SK-N-SH (cell line): ENCODE measurements around the gene DISP2. TPM values are rescaled to one million over a fixed set of nuclear protein-coding genes. Genes with fewer than 3 reads are reported as not detected.
A peak's percentile ranks its signal among the peaks of the same experiment; 100 is the strongest.

Experiments used
- CTCF ChIA-PET: fragments of 300-600, 350-600 bp; formaldehyde crosslinking; extraction: SDS; loops from one replicate; lab custom pipeline; 2021; lab: Yijun Ruan, JAX
- POLR2A ChIA-PET: fragments of 350-600 bp; sonication (Branson Sonifier 250); formaldehyde crosslinking; extraction: SDS; loops from one replicate; lab custom pipeline; 2020; ENCODE audit warnings: antibody characterized with exemption, inconsistent platforms; lab: Yijun Ruan, JAX
- DNase-seq: peaks from one replicate; pipeline ENCODE4 v3.0.0; 2012
- H2AFZ ChIP-seq: fragments of 200-600 bp; sonication (generic); 2 replicates; pipeline ENCODE4 v1.8.1; 2016; ENCODE audit warnings: antibody characterized with exemption, mild to moderate bottlenecking, low read depth
- H3F3A ChIP-seq: fragments of 200-600 bp; sonication (generic); replicated peaks from 2 replicates; pipeline ENCODE3; 2016; ENCODE audit warnings: antibody characterized with exemption, mild to moderate bottlenecking; ENCODE audit not compliant: insufficient read depth
- H3K27ac ChIP-seq, 2 experiments: fragments of 200-500 bp in 1 of 2; fragments of 200-600 bp in 1 of 2; sonication (Bioruptor generic) in 1 of 2; sonication (generic), shearing (Covaris generic) in 1 of 2; 2 replicates each; pipeline versions ENCODE4 v1.5.1 to v1.6.1; 2014 to 2016; ENCODE audit warnings: low read depth in 2 of 2, inconsistent platforms in 1 of 2, low read length in 1 of 2, mild to moderate bottlenecking in 1 of 2, mixed read lengths in 1 of 2
- H3K27me3 ChIP-seq: fragments of 200-600 bp; sonication (generic), shearing (Covaris generic); 2 replicates; pipeline ENCODE4 v1.6.1; 2016; ENCODE audit warnings: mixed run types; ENCODE audit not compliant: insufficient read depth
- H3K36me3 ChIP-seq, 2 experiments: fragments of 200-500 bp in 1 of 2; fragments of 200-600 bp in 1 of 2; sonication (Bioruptor generic) in 1 of 2; sonication (generic) in 1 of 2; replicated peaks in 1 of 2; 2 replicates each; pipeline versions ENCODE3 to v1.5.1; 2014 to 2016; ENCODE audit warnings: low read length in 1 of 2, mild to moderate bottlenecking in 1 of 2; ENCODE audit not compliant: insufficient read depth in 2 of 2, control insufficient read depth in 1 of 2
- H3K4me1 ChIP-seq, 2 experiments: fragments of 200-500 bp in 1 of 2; fragments of 200-600 bp in 1 of 2; sonication (Bioruptor generic) in 1 of 2; sonication (generic), shearing (Covaris generic) in 1 of 2; 2 replicates each; pipeline versions ENCODE4 v1.5.1 to v1.6.1; 2014 to 2016; ENCODE audit warnings: low read depth in 1 of 2, low read length in 1 of 2, mixed run types in 1 of 2; ENCODE audit not compliant: insufficient read depth in 2 of 2, control insufficient read depth in 1 of 2
- H3K4me2 ChIP-seq: fragments of 200-600 bp; sonication (generic), shearing (Covaris generic); 2 replicates; pipeline ENCODE4 v1.6.1; 2017; ENCODE audit warnings: mixed run types
- H3K4me3 ChIP-seq, 2 experiments: fragments of 200-500 bp in 1 of 2; fragments of 200-600 bp in 1 of 2; sonication (Bioruptor generic) in 1 of 2; sonication (generic), shearing (Covaris generic) in 1 of 2; 2 replicates each; pipeline versions ENCODE4 v1.5.1 to v1.8.1; 2014 to 2016; ENCODE audit warnings: low read depth in 2 of 2, inconsistent platforms in 1 of 2, low read length in 1 of 2, mild to moderate bottlenecking in 1 of 2, mixed read lengths in 1 of 2, moderate library complexity in 1 of 2
- H3K79me2 ChIP-seq: fragments of 200-600 bp; sonication (generic); 2 replicates; pipeline ENCODE4 v1.8.1; 2017; ENCODE audit warnings: mild to moderate bottlenecking; ENCODE audit not compliant: insufficient read depth
- H3K9ac ChIP-seq: fragments of 200-600 bp; sonication (generic); 2 replicates; pipeline ENCODE4 v1.6.1; 2017; ENCODE audit warnings: mixed run types
- H3K9me2 ChIP-seq: fragments of 200-600 bp; sonication (generic); 2 replicates; pipeline ENCODE4 v1.6.1; 2017; ENCODE audit warnings: mixed run types
- H3K9me3 ChIP-seq: fragments of 200-600 bp; sonication (generic); 2 replicates; pipeline ENCODE4 v1.6.1; 2017; ENCODE audit warnings: mixed run types, mild to moderate bottlenecking, moderate library complexity
- H4K20me1 ChIP-seq: fragments of 200-600 bp; sonication (generic); 2 replicates; pipeline ENCODE4 v1.6.1; 2017; ENCODE audit warnings: mild to moderate bottlenecking, mixed run types; ENCODE audit not compliant: insufficient read depth
- CHD2 ChIP-seq: fragments of 150-350 bp; IDR thresholded peaks from 2 replicates; pipeline ENCODE4 v1.6.1; 2018; ENCODE audit warnings: low read length; ENCODE audit not compliant: partially characterized antibody
- FOSL2 ChIP-seq: IDR thresholded peaks from 2 replicates; pipeline ENCODE4 v1.4.0; 2012; ENCODE audit warnings: low read depth, mild to moderate bottlenecking, moderate library complexity, borderline replicate concordance
- GABPA ChIP-seq: IDR thresholded peaks from 2 replicates; pipeline ENCODE4 v1.4.0; 2012; ENCODE audit warnings: low read depth, mild to moderate bottlenecking
- GATA2 ChIP-seq: sonication (generic); formaldehyde crosslinking; IDR thresholded peaks from 2 replicates; pipeline ENCODE4 v1.5.0; 2020; ENCODE audit warnings: mild to moderate bottlenecking, missing genetic modification reagents
- JUND ChIP-seq: IDR thresholded peaks from 2 replicates; pipeline ENCODE4 v1.4.0; 2012
- MXI1 ChIP-seq: IDR thresholded peaks from 2 replicates; pipeline ENCODE4 v1.6.1; 2012; ENCODE audit warnings: mild to moderate bottlenecking, low read depth, low read length, improper control_type of control experiment
- NFIC ChIP-seq: IDR thresholded peaks from 2 replicates; pipeline ENCODE4 v1.4.0; 2012; ENCODE audit warnings: borderline replicate concordance
- PBX3 ChIP-seq: IDR thresholded peaks from 2 replicates; pipeline ENCODE4; 2012
- RAD21 ChIP-seq: IDR thresholded peaks from 2 replicates; pipeline ENCODE4 v1.6.1; 2012; ENCODE audit warnings: mild to moderate bottlenecking, low read length
- REST ChIP-seq: IDR thresholded peaks from 2 replicates; pipeline ENCODE4 v1.6.1; 2012; ENCODE audit warnings: mild to moderate bottlenecking, low read depth, low read length, moderate library complexity
- RFX5 ChIP-seq: IDR thresholded peaks from 2 replicates; pipeline ENCODE4 v1.6.1; 2012; ENCODE audit warnings: mild to moderate bottlenecking, improper control_type of control experiment, low read length
- TCF12 ChIP-seq: IDR thresholded peaks from 2 replicates; pipeline ENCODE4 v1.4.0; 2012
- TEAD4 ChIP-seq: IDR thresholded peaks from 2 replicates; pipeline ENCODE4 v1.4.0; 2012; ENCODE audit warnings: mild to moderate bottlenecking, borderline replicate concordance; ENCODE audit not compliant: insufficient read depth
- WGBS: methylation state at CpG from one replicate; pipeline ENCODE4 v1.1.6; 2017; ENCODE audit warnings: low lambda C conversion rate; 5-methylcytosine and 5-hydroxymethylcytosine counted together
- polyA plus RNA-seq, 3 experiments: library from polyadenylated mRNA; depleted of rRNA; stranded (reverse); fragments of >200 nt; gene quantifications; 2 replicates each; pipeline ENCODE4 v1.2.3, GENCODE V29; 2012

DISP2 gene
- polyA plus RNA-seq, 1 of the 3 experiments (the other 2 are of a cell fraction) = 0.12 TPM

GRCh38 chr15:40313531-40314398 lies 44.3 kb upstream of the DISP2 start:
- H3K4me1 ChIP-seq = peaks cover 6 to 17% of the 10 kb centered on the region in 2 experiments; a peak in 3 of 4 replicates
- H3K27me3 ChIP-seq = no peaks in the 10 kb centered on the region
- no peak overlapping the region for H2AFZ ChIP-seq
- no peak overlapping the region for H3K4me3 ChIP-seq
- no peak for TF ChIP-seq CHD2
- peak; percentile 46; the same call in 1 of the 2 replicates for TF ChIP-seq NFIC
- peak; percentile 77; the same call in 1 of the 2 replicates for TF ChIP-seq MXI1
- TF ChIP-seq PBX3 = no peak
- no peak for TF ChIP-seq GATA2
- no peak for TF ChIP-seq FOSL2
- TF ChIP-seq, all 33 proteins: peak for 2
- Histone ChIP-seq H3F3A (peaks cover 7% of the 10 kb centered on the region), H3K36me3 (no peaks in the 10 kb centered on the region), H3K79me2 (no peaks in the 10 kb centered on the region), H3K27ac (no peak overlapping the region), H3K9me3 (no peaks in the 10 kb centered on the region), H3K9me2 (no peaks in the 10 kb centered on the region), H3K4me2 (peak overlapping the region; percentile 50; the same call in 1 of the 2 replicates), H3K9ac (no peak overlapping the region), H4K20me1 (no peaks in the 10 kb centered on the region)
- ChIA-PET POLR2A (no interaction called here), CTCF (interaction anchor here (1.1 to 70.6 kb wide), 7 partner anchors 1 to 108 kb away, joined by 3 to 2194 read pairs (median 5); partner anchors contain the start of genes ANKRD63, CCDC9B, DISP2 and INAFM2)
- WGBS = 51% methylated on average over 10 of the region's 10 CpGs
- no peak for DNase-seq

GRCh38 chr15:40314723-40315276 lies 43.2 kb upstream of the DISP2 start:
- H3K4me2 ChIP-seq = peak overlapping the region; percentile 50
- peaks cover 7% of the 10 kb centered on the region for H3F3A ChIP-seq
- H3K36me3 ChIP-seq = no peaks in the 10 kb centered on the region
- peaks cover 6 to 17% of the 10 kb centered on the region in 2 experiments; a peak in 3 of 4 replicates for H3K4me1 ChIP-seq
- no peak for DNase-seq
- H3K9me2 ChIP-seq = no peaks in the 10 kb centered on the region
- no peaks in the 10 kb centered on the region for H3K27me3 ChIP-seq
- H3K27ac ChIP-seq = no peak overlapping the region
- no peak overlapping the region for H2AFZ ChIP-seq
- H3K9me3 ChIP-seq = no peaks in the 10 kb centered on the region
- CTCF ChIA-PET = interaction anchor here (1.1 to 70.6 kb wide), 5 partner anchors 1 to 107 kb away, joined by 3 to 2194 read pairs (median 818); partner anchors contain the start of genes ANKRD63, CCDC9B, DISP2 and INAFM2
- POLR2A ChIA-PET = no interaction called here
- no peak for TF ChIP-seq GABPA
- TF ChIP-seq REST = 0 out of 2 replicates have a peak, but pooled peaks have one; percentile 32
- TF ChIP-seq TEAD4 = 0 out of 2 replicates have a peak, but pooled peaks have one; percentile 30
- no peak for TF ChIP-seq RFX5
- TF ChIP-seq TCF12 = peak; percentile 50; the same call in 1 of the 2 replicates
- TF ChIP-seq FOSL2 = peak; percentile 38; the same call in 1 of the 2 replicates
- peak; percentile 49 for TF ChIP-seq NFIC
- no peak; the same call in 1 of the 2 replicates for TF ChIP-seq JUND
- peak; percentile 18; the same call in 1 of the 2 replicates for TF ChIP-seq PBX3
- no peak for TF ChIP-seq RAD21
- H4K20me1 ChIP-seq = no peaks in the 10 kb centered on the region
- no peak overlapping the region for H3K9ac ChIP-seq
- H3K4me3 ChIP-seq = no peak overlapping the region
- H3K79me2 ChIP-seq = no peaks in the 10 kb centered on the region
- WGBS = 79% methylated on average over 4 of the region's 4 CpGs
